ENCODE data around the gene NBAS. TPM values are rescaled to one million over a fixed set of nuclear protein-coding genes. Genes with fewer than 3 reads are reported as not detected.

Gene NBAS
- total and polyA plus RNA-seq, 2 of the 13 experiments (the other 11 are each of a cell fraction or from before 2014, with no cell fraction given), result 33.6 to 58.7 TPM

GRCh38 chr2:15556311-15556930, 4.7 kb downstream of the NBAS start:
- H3K9me3 ChIP-seq (ENCODE audit: low read length), result no peaks in the 10 kb centered on the region
- peaks cover 27% of the 10 kb centered on the region for H3K4me1 ChIP-seq (ENCODE audit: insufficient read depth, low read length)
- 96% methylated on average over 4 of the region's 4 CpGs for WGBS (ENCODE audit: low lambda C conversion rate)
- H3K27ac ChIP-seq (ENCODE audit: extremely low read length, insufficient read depth, low read length), result no peak overlapping the region
- peaks cover 50% of the 10 kb centered on the region for H3K79me2 ChIP-seq (ENCODE audit: insufficient read depth, low read length)
- DNase-seq (ENCODE audit: low spot score), result no peak
- CTCF ChIA-PET (ENCODE audit: low intra/inter-chr PET ratio, low total read pairs), result no interaction called here
- intact Hi-C loops (cut with micrococcal nuclease; ENCODE audit: unreplicated experiment), result no loop called here
- in situ Hi-C loops (cut with HindIII; ENCODE audit: extremely low pct_ligation_motif_present, low pct_unique_long_range_greater_than_20kb), result no loop called here
- ATAC-seq, result no peak
- no peaks in the 10 kb centered on the region; a peak in 1 of 5 replicates for H3K27me3 ChIP-seq (ENCODE audit: control insufficient read depth in 1 of 2, insufficient read depth in 2 of 2, low read length in 2 of 2)
- peaks cover 3 to 18% of the 10 kb centered on the region in 2 experiments for H3K36me3 ChIP-seq (replicated peaks in 1 of 2; ENCODE audit: control insufficient read depth in 1 of 2, insufficient read depth in 2 of 2, low read length in 2 of 2)
- FAIRE-seq, result no peak
- no peaks in the 10 kb centered on the region for H4K20me1 ChIP-seq (ENCODE audit: insufficient read depth, low read length)
- no peak overlapping the region for H3K9ac ChIP-seq (ENCODE audit: insufficient read depth, low read depth, low read length)
- TF ChIP-seq, protein P1, sequence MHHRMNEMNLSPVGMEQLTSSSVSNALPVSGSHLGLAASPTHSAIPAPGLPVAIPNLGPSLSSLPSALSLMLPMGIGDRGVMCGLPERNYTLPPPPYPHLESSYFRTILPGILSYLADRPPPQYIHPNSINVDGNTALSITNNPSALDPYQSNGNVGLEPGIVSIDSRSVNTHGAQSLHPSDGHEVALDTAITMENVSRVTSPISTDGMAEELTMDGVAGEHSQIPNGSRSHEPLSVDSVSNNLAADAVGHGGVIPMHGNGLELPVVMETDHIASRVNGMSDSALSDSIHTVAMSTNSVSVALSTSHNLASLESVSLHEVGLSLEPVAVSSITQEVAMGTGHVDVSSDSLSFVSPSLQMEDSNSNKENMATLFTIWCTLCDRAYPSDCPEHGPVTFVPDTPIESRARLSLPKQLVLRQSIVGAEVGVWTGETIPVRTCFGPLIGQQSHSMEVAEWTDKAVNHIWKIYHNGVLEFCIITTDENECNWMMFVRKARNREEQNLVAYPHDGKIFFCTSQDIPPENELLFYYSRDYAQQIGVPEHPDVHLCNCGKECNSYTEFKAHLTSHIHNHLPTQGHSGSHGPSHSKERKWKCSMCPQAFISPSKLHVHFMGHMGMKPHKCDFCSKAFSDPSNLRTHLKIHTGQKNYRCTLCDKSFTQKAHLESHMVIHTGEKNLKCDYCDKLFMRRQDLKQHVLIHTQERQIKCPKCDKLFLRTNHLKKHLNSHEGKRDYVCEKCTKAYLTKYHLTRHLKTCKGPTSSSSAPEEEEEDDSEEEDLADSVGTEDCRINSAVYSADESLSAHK (CRISPR knock-in tag; IDR thresholded peaks at IDR 0.05; ENCODE audit: borderline replicate concordance), result no peak
- POLR2A ChIA-PET, result no interaction called here
- no peak overlapping the region for H3K4me2 ChIP-seq (ENCODE audit: low read depth, low read length)
- H3K4me3 ChIP-seq (replicated peaks in 1 of 3; ENCODE audit: insufficient read depth in 1 of 3, low read depth in 2 of 3, low read length in 3 of 3), result no peak overlapping the region
- BruUV-seq (replicated peaks), result no TSS peak
- no peak overlapping the region for H2AFZ ChIP-seq (ENCODE audit: low read length)

GRCh38 chr2:15555760-15556193, 5.4 kb downstream of the NBAS start:
- POLR2A ChIA-PET, result no interaction called here
- TF ChIP-seq SRY (CRISPR knock-in tag; IDR thresholded peaks at IDR 0.05) (no peak), XBP1 (CRISPR knock-in tag; IDR thresholded peaks at IDR 0.05) (no peak)

More at GRCh38 chr2:15555760-15556193, 5.4 kb downstream of the NBAS start:
- Histone ChIP-seq H3K27ac (ENCODE audit: extremely low read length, insufficient read depth, low read length) (no peak overlapping the region), H3K4me2 (ENCODE audit: low read depth, low read length) (no peak overlapping the region), H4K20me1 (ENCODE audit: insufficient read depth, low read length) (no peaks in the 10 kb centered on the region), H3K4me1 (ENCODE audit: insufficient read depth, low read length) (peaks cover 27% of the 10 kb centered on the region), H3K9me3 (ENCODE audit: low read length) (no peaks in the 10 kb centered on the region), H3K36me3 (replicated peaks in 1 of 2; ENCODE audit: control insufficient read depth in 1 of 2, insufficient read depth in 2 of 2, low read length in 2 of 2) (peaks cover 3 to 18% of the 10 kb centered on the region in 2 experiments), H3K27me3 (ENCODE audit: control insufficient read depth in 1 of 2, insufficient read depth in 2 of 2, low read length in 2 of 2) (no peaks in the 10 kb centered on the region; a peak in 1 of 5 replicates), H3K79me2 (ENCODE audit: insufficient read depth, low read length) (peaks cover 45% of the 10 kb centered on the region), H3K4me3 (replicated peaks in 1 of 3; ENCODE audit: insufficient read depth in 1 of 3, low read depth in 2 of 3, low read length in 3 of 3) (no peak overlapping the region), H2AFZ (ENCODE audit: low read length) (no peak overlapping the region), H3K9ac (ENCODE audit: insufficient read depth, low read depth, low read length) (no peak overlapping the region)
- in situ Hi-C loops (cut with HindIII; ENCODE audit: extremely low pct_ligation_motif_present, low pct_unique_long_range_greater_than_20kb) (no loop called here), intact Hi-C loops (cut with micrococcal nuclease; ENCODE audit: unreplicated experiment) (no loop called here)
- CTCF ChIA-PET (ENCODE audit: low intra/inter-chr PET ratio, low total read pairs), result no interaction called here
- BruUV-seq (replicated peaks), result no TSS peak
- 95% methylated on average over 3 of the region's 3 CpGs for WGBS (ENCODE audit: low lambda C conversion rate)
- no peak for FAIRE-seq
- no peak for ATAC-seq
- DNase-seq (ENCODE audit: low spot score), result no peak

Measured in HepG2 (cell line).